ENCODE data around the gene DTD1.
"Not testable (repeated sequence)": the region's sequence is repeated elsewhere in the genome, so short reads cannot be mapped to it uniquely, and the experiment has no call there.

- not testable (repeated sequence) for TF ChIP-seq EP300, POLR2AphosphoS5 (IDR thresholded peaks at IDR 0.05)
Observed at GRCh38 chr20:18760852-18761251, 173.0 kb downstream of the DTD1 start.

Measured in gastroesophageal sphincter (tissue), 2 donors.